ENCODE data around the gene POC5. TPM values are rescaled to one million over a fixed set of nuclear protein-coding genes. Genes with fewer than 3 reads are reported as not detected.

Gene POC5
- total RNA-seq, 2 donors from 2014 or later, result 9.9 to 11.1 TPM

GRCh38 chr5:75686480-75686879 is 30.8 kb downstream of the POC5 start:
- Mint-ChIP-seq H3K27ac (no peak overlapping the region), H3K4me1 (peaks cover 2% of the 10 kb centered on the region), H3K4me3 (no peak overlapping the region), H3K36me3 (ENCODE audit: low read depth) (no peaks in the 10 kb centered on the region), H3K27me3 (no peaks in the 10 kb centered on the region)
- ATAC-seq (no peak), DNase-seq (no peak)
- H3K9me3 ChIP-seq (ENCODE audit: control insufficient read depth, low read length, poor library complexity, severe bottlenecking), result no peaks in the 10 kb centered on the region

- Mint-ChIP-seq H3K4me3 (no peak overlapping the region), H3K27me3 (no peaks in the 10 kb centered on the region), H3K4me1 (no peaks in the 10 kb centered on the region), H3K27ac (no peak overlapping the region), H3K36me3 (ENCODE audit: low read depth) (no peaks in the 10 kb centered on the region)
- DNase-seq, result no peak
- H3K9me3 ChIP-seq (ENCODE audit: control insufficient read depth, low read length, poor library complexity, severe bottlenecking), result no peaks in the 10 kb centered on the region
- no peak for ATAC-seq
Measured at GRCh38 chr5:75685141-75685540, 32.1 kb downstream of the POC5 start.

- no peaks in the 10 kb centered on the region for H3K9me3 ChIP-seq (ENCODE audit: control insufficient read depth, low read length, poor library complexity, severe bottlenecking)
- Mint-ChIP-seq H3K27me3 (no peaks in the 10 kb centered on the region), H3K27ac (no peak overlapping the region), H3K36me3 (ENCODE audit: low read depth) (no peaks in the 10 kb centered on the region), H3K4me1 (peaks cover 8% of the 10 kb centered on the region), H3K4me3 (no peak overlapping the region)
- ATAC-seq, result peak; percentile 42
- DNase-seq, result no peak
Measured at GRCh38 chr5:75681125-75681830, 36.0 kb downstream of the POC5 start.

DNA sequence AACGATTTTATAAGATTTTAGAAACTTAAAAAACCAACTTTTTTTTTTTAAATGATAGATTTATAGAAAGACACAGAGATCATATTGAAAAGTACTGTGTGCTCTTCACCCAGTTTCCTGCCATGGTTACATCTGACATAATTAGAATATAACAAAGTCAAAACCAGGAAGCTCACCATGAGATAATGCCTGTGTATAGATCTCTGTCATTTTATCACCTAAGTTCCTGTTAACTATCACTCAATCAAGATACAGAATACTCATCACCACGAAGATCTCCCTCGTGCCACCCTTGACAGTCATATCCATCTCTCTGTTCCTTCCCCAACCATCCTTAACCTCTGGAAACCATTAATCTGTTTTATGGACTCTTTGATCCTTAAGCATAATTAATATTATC is 39.1 kb downstream of the POC5 start:
- peak overlapping the region; percentile 74 for H3K4me3 Mint-ChIP-seq
- no peaks in the 10 kb centered on the region for H3K36me3 Mint-ChIP-seq (ENCODE audit: low read depth)
- no peaks in the 10 kb centered on the region for H3K27me3 Mint-ChIP-seq
- peak overlapping the region; percentile 95 for H3K27ac Mint-ChIP-seq
- no peaks in the 10 kb centered on the region for H3K9me3 ChIP-seq (ENCODE audit: control insufficient read depth, low read length, poor library complexity, severe bottlenecking)
- H3K4me1 Mint-ChIP-seq, result peaks cover 8% of the 10 kb centered on the region
- DNase-seq, result no peak
- ATAC-seq, result peak; percentile 90

DNA sequence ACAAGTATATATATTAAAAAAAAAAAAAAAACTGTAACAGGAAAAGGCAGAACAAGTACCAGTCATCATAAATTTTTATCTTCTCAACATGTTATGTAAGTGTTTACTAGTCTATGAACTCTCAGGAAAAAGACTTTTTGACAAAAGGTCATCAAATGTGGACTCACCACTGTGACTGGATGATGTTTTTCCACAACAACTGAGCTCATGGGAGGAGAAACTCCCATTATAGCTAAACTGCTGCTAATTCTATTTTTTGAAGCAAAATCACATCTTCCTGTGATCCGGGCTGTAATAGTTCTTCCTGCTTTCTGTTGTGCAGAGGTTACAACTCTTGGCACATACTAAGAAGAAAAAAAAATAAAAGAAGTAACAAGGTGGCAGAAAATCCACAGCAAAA is 39.6 kb downstream of the POC5 start:
- Mint-ChIP-seq H3K27ac (peak overlapping the region; percentile 95), H3K4me1 (peaks cover 8% of the 10 kb centered on the region), H3K4me3 (peak overlapping the region; percentile 74), H3K27me3 (no peaks in the 10 kb centered on the region), H3K36me3 (ENCODE audit: low read depth) (peaks cover under 1% of the 10 kb centered on the region)
- DNase-seq (no peak), ATAC-seq (peak; percentile 41)
- no peaks in the 10 kb centered on the region for H3K9me3 ChIP-seq (ENCODE audit: control insufficient read depth, low read length, poor library complexity, severe bottlenecking)

DNA sequence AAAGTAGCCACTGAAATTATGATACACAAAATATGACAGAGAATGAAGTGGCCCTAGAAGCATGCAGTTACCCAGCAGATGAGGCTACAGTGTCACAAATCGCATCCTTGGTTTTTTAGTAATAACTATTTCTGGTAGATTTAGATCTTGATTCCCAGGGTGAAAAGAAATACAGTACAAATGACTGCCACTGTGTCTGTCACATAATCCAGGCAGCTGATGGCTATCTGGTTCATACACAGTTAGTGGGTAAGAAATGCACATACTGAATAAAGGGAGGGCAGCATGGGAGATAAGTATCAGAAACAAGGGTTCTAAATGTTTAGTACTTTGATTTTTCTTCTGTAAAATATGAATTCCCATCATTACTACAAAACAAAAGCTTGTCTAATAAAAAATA is 41.5 kb downstream of the POC5 start:
- Mint-ChIP-seq H3K27me3 (no peaks in the 10 kb centered on the region), H3K4me1 (peaks cover 12% of the 10 kb centered on the region), H3K4me3 (no peak overlapping the region), H3K27ac (no peak overlapping the region), H3K36me3 (ENCODE audit: low read depth) (peaks cover 5% of the 10 kb centered on the region)
- DNase-seq (no peak), ATAC-seq (no peak)
- H3K9me3 ChIP-seq (ENCODE audit: control insufficient read depth, low read length, poor library complexity, severe bottlenecking), result no peaks in the 10 kb centered on the region

DNA sequence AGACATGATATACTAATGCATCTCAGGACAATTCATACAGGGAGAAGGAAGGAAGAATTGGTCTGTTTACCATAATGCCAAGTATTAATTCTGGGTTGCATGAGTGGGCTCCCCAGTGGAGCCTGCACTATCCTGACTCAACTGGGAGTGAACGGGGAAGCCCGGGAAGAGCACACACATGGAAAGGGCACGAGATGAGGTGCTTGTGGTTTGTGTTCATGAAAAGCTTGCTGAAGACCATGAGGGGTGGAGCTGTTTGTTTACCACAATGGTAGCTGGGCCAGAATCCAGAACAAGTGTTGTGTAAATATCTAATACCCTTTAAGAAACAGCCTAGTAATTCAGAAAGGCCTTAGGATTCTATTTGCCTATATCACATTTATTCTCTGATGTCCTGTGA is 44.6 kb downstream of the POC5 start:
- Mint-ChIP-seq H3K27ac (no peak overlapping the region), H3K4me3 (no peak overlapping the region), H3K36me3 (ENCODE audit: low read depth) (peaks cover 5% of the 10 kb centered on the region), H3K4me1 (peaks cover 18% of the 10 kb centered on the region), H3K27me3 (no peaks in the 10 kb centered on the region)
- DNase-seq (no peak), ATAC-seq (no peak)
- no peaks in the 10 kb centered on the region for H3K9me3 ChIP-seq (ENCODE audit: control insufficient read depth, low read length, poor library complexity, severe bottlenecking)

- Mint-ChIP-seq H3K27ac (no peak overlapping the region), H3K4me1 (peaks cover 17% of the 10 kb centered on the region), H3K36me3 (ENCODE audit: low read depth) (peaks cover 5% of the 10 kb centered on the region), H3K4me3 (no peak overlapping the region), H3K27me3 (no peaks in the 10 kb centered on the region)
- no peaks in the 10 kb centered on the region for H3K9me3 ChIP-seq (ENCODE audit: control insufficient read depth, low read length, poor library complexity, severe bottlenecking)
- ATAC-seq, result no peak
- no peak for DNase-seq
Measured at GRCh38 chr5:75671506-75671905, 45.7 kb downstream of the POC5 start.

- Mint-ChIP-seq H3K36me3 (ENCODE audit: low read depth) (peaks cover 5% of the 10 kb centered on the region), H3K4me3 (no peak overlapping the region), H3K27ac (no peak overlapping the region), H3K27me3 (no peaks in the 10 kb centered on the region), H3K4me1 (peaks cover 17% of the 10 kb centered on the region)
- ATAC-seq, result no peak
- no peaks in the 10 kb centered on the region for H3K9me3 ChIP-seq (ENCODE audit: control insufficient read depth, low read length, poor library complexity, severe bottlenecking)
- DNase-seq, result no peak
Measured at GRCh38 chr5:75670577-75670976, 46.7 kb downstream of the POC5 start.

DNA sequence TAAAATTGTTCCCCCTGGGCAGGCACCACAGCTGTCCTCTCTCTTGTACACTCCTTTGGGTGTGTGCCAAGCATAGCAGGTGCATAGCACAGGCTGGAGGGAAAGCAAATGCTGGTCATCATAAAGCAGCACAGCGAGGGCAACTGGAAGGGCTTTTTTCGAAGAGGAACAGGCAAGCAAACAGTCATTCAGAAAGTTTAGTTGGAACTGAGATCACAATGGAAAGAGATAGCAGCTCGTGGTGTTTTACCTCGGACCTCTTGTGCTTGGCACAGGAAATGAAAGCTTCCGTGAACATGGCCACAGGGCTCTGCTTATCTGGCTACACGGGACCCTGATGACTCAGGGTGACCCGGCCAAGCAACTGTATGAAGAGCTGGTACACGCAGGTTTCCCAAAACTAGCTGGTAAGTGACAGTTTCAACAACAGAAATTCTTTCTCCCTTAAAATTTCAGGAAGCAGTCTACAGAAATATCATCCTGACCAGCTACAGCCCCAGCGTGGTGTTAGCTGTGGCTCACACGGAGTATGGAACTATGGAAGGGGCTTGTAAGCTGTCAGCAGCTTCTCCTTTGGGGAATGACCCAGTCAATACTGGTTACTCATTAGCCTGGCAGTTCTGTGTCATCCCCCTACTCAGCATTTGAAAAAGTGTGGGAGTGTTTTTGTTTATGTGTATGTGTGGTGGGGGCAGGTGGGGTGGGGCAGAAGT is 48.1 kb downstream of the POC5 start:
- Mint-ChIP-seq H3K27ac (peak overlapping the region; percentile 90), H3K4me1 (peaks cover 17% of the 10 kb centered on the region), H3K27me3 (no peaks in the 10 kb centered on the region), H3K4me3 (peak overlapping the region; percentile 90), H3K36me3 (ENCODE audit: low read depth) (peaks cover 5% of the 10 kb centered on the region)
- no peaks in the 10 kb centered on the region for H3K9me3 ChIP-seq (ENCODE audit: control insufficient read depth, low read length, poor library complexity, severe bottlenecking)
- DNase-seq (no peak), ATAC-seq (peak; percentile 82)

DNA sequence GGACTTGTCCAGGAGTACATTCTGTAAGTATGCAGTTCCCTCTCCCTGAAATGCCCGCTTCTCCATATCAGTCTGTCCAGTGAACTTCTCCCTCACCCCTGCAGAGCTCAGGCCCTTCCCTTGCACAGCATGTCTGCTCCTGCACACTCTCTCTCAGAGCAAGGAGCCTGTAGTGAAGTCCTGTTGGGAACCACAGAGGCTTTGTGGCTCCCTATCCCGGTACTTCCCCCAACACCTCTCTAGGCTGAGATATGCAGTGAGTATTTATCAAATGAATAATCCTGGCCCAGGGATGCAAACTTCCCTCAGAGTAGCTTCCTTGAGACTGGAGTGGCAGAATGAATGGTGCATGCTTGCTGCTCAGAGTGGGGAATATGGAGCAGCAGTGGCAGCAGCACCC is 48.8 kb downstream of the POC5 start:
- no peaks in the 10 kb centered on the region for H3K9me3 ChIP-seq (ENCODE audit: control insufficient read depth, low read length, poor library complexity, severe bottlenecking)
- ATAC-seq (no peak), DNase-seq (no peak)
- Mint-ChIP-seq H3K36me3 (ENCODE audit: low read depth) (peaks cover 5% of the 10 kb centered on the region), H3K27ac (peak overlapping the region; percentile 90), H3K4me3 (peak overlapping the region; percentile 90), H3K27me3 (no peaks in the 10 kb centered on the region), H3K4me1 (peaks cover 17% of the 10 kb centered on the region)

- DNase-seq, result no peak
- Mint-ChIP-seq H3K4me3 (no peak overlapping the region), H3K4me1 (peaks cover 17% of the 10 kb centered on the region), H3K27ac (no peak overlapping the region), H3K27me3 (no peaks in the 10 kb centered on the region), H3K36me3 (ENCODE audit: low read depth) (peaks cover 4% of the 10 kb centered on the region)
- ATAC-seq, result no peak
- H3K9me3 ChIP-seq (ENCODE audit: control insufficient read depth, low read length, poor library complexity, severe bottlenecking), result no peaks in the 10 kb centered on the region
Measured at GRCh38 chr5:75667586-75667985, 49.7 kb downstream of the POC5 start.

DNA sequence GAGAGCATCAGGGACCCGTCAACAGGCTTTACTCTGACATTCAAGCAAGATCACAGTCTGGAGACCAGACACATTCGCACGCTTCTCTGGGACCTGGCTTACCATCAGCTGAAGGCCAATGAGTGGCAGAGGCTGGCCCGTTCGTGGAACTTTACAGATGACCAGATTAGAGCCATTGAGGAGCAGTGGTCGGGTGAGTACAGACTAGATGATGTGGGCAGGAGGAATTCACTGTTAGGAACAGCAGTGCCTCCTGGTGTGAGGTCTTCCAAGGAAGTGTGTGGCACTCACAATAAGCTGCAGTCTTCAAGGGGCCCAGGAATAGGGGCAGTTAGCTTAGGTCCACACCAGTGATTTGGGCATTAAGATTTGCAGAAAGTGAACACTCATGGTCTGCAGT is 50.4 kb downstream of the POC5 start:
- no peak overlapping the region for H3K27ac Mint-ChIP-seq
- H3K4me3 Mint-ChIP-seq, result no peak overlapping the region
- DNase-seq, result no peak
- no peak for ATAC-seq
- no peaks in the 10 kb centered on the region for H3K27me3 Mint-ChIP-seq
- H3K36me3 Mint-ChIP-seq (ENCODE audit: low read depth), result no peaks in the 10 kb centered on the region
- H3K9me3 ChIP-seq (ENCODE audit: control insufficient read depth, low read length, poor library complexity, severe bottlenecking), result no peaks in the 10 kb centered on the region
- peaks cover 13% of the 10 kb centered on the region for H3K4me1 Mint-ChIP-seq

DNA sequence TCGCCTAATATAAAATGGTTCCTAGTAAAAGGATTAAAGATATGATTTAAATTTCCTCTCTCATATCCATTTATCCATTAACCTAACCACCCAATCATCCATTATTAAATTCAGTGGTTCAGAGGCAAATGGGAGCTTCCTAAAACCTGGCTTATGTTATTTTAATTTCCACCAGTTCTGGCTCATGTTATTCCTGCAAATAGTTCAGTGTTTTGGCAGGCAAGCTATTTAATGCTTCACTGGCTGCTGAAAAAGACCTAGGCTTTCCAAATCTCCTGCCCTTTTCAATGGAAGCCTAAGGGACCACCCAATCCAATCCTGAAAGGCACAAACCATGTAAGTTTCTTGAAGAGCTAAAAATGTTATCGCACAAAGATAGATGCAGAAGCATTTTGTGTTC is 52.3 kb downstream of the POC5 start:
- Mint-ChIP-seq H3K27me3 (no peaks in the 10 kb centered on the region), H3K4me3 (no peak overlapping the region), H3K4me1 (peaks cover 13% of the 10 kb centered on the region), H3K27ac (no peak overlapping the region), H3K36me3 (ENCODE audit: low read depth) (no peaks in the 10 kb centered on the region)
- H3K9me3 ChIP-seq (ENCODE audit: control insufficient read depth, low read length, poor library complexity, severe bottlenecking), result no peaks in the 10 kb centered on the region
- ATAC-seq, result no peak
- no peak for DNase-seq
